ENCODE measurements around the gene SPEM3. TPM values are rescaled to one million over a fixed set of nuclear protein-coding genes. Genes with fewer than 3 reads are reported as not detected.

The SPEM3 gene
- total and polyA plus RNA-seq, 2 of the 13 experiments (the other 11 are each of a cell fraction or from before 2014, with no cell fraction given): not detected

- TF ChIP-seq ZNF142 (CRISPR knock-in tag; IDR thresholded peaks at IDR 0.05): no peak
- TF ChIP-seq ZFYVE20 (CRISPR knock-in tag; IDR thresholded peaks at IDR 0.05; ENCODE audit: borderline replicate concordance, low read depth): no peak
- TF ChIP-seq MZF1 (CRISPR knock-in tag; IDR thresholded peaks at IDR 0.05; ENCODE audit: borderline replicate concordance): no peak
- no peak for TF ChIP-seq JDP2 (CRISPR knock-in tag; IDR thresholded peaks at IDR 0.05; ENCODE audit: borderline replicate concordance)
- no peak for TF ChIP-seq ZNF605 (CRISPR knock-in tag; IDR thresholded peaks at IDR 0.05)
- TF ChIP-seq ZKSCAN5 (CRISPR knock-in tag; IDR thresholded peaks at IDR 0.05): no peak
- TF ChIP-seq CERS6 (CRISPR knock-in tag; IDR thresholded peaks at IDR 0.05): no peak
- no peak for TF ChIP-seq U2AF2 (IDR thresholded peaks at IDR 0.05; ENCODE audit: low read depth, low read length)
- no peak for TF ChIP-seq ETS1 (CRISPR knock-in tag; IDR thresholded peaks at IDR 0.05)
- TF ChIP-seq TARDBP (CRISPR knock-in tag; IDR thresholded peaks at IDR 0.05): no peak
- TF ChIP-seq ZNF530 (CRISPR knock-in tag; IDR thresholded peaks at IDR 0.05; ENCODE audit: low read depth): no peak
- TF ChIP-seq ZFX (CRISPR knock-in tag; IDR thresholded peaks at IDR 0.05; ENCODE audit: low read depth): peak; percentile 89
- TF ChIP-seq ZNF547 (CRISPR knock-in tag; IDR thresholded peaks at IDR 0.05): no peak
- TF ChIP-seq KIAA2018 (CRISPR knock-in tag; IDR thresholded peaks at IDR 0.05; ENCODE audit: borderline replicate concordance): no peak
These were observed 51.4 kb downstream of the SPEM3 start (continued) for GRCh38 chr17:7480089-7480384.

Measured in HepG2 (cell line).